Activated CD4-positive, alpha-beta memory T cell treated with anti-CD3 and anti-CD28 coated beads for 36 hours (primary cell): ENCODE measurements around the gene WSB1. TPM values are rescaled to one million over a fixed set of nuclear protein-coding genes. Genes with fewer than 3 reads are reported as not detected.
"Not testable (repeated sequence)": the region's sequence is repeated elsewhere in the genome, so short reads cannot be mapped to it uniquely, and the experiment has no call there.

ENCODE experiments used
- CTCF ChIA-PET: fragments of 350-600 bp; sonication (Branson Sonifier 250); formaldehyde crosslinking; loops from one replicate; lab custom pipeline; 2021; ENCODE audit warnings: antibody characterized with exemption, inconsistent platforms; lab: Charles Lee
- POLR2A ChIA-PET: fragments of 350-600 bp; sonication (Branson Sonifier 250); formaldehyde crosslinking; loops from one replicate; lab custom pipeline; 2021; ENCODE audit warnings: antibody characterized with exemption; lab: Charles Lee
- DNase-seq: peaks from one replicate; pipeline ENCODE4 v3.0.0-alpha.2; 2020
- H3K27ac Mint-ChIP-seq: one replicate; pipeline ENCODE4 v1.8.0; 2021; ENCODE audit warnings: mixed read lengths
- H3K27me3 Mint-ChIP-seq: one replicate; pipeline ENCODE4 v1.8.0; 2021; ENCODE audit warnings: mixed read lengths
- H3K36me3 Mint-ChIP-seq: one replicate; pipeline ENCODE4 v1.8.0; 2021; ENCODE audit warnings: mixed read lengths
- H3K4me1 Mint-ChIP-seq: one replicate; pipeline ENCODE4 v1.8.0; 2021; ENCODE audit warnings: low read depth, mixed read lengths
- H3K4me3 Mint-ChIP-seq: one replicate; pipeline ENCODE4 v1.8.0; 2021; ENCODE audit warnings: mild to moderate bottlenecking, mixed read lengths
- H3K9me3 Mint-ChIP-seq: one replicate; pipeline ENCODE4 v1.8.0; 2021; ENCODE audit warnings: mixed read lengths
- intact Hi-C: fragments of 100-400 bp; cut with micrococcal nuclease; formaldehyde crosslinking; loops from one replicate; pipeline ENCODE4 v1.15.1; 2023
- total RNA-seq, 2 experiments: library from RNA; stranded (reverse); gene quantifications; one replicate each; pipeline ENCODE4 v1.2.3, GENCODE V29; 2021

The WSB1 gene
- total RNA-seq, 2 experiments from 2014 or later, result 135 to 147 TPM

DNA sequence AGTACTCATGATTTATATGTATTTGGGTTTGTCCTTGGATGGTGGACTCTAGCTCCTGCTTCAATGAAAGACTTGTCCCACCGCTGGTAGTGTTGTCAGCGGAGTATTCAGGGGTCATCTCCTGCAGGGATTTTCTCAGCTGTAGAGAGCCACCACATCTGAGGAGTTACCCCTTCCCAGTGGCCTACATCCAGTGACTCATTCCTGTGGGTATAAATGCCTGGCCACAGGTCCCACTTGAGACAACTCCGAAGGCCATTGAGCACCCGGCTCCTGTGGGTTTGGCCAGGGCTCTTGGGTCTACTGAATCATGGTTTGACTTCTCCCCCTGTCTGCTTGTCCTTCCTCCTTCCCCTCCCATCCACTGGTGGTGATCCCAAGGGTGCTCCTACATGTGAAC lies 34.6 kb upstream of the WSB1 start:
- intact Hi-C loops, result no loop called here
- Mint-ChIP-seq H3K4me3 (no peak overlapping the region), H3K36me3 (no peaks in the 10 kb centered on the region), H3K9me3 (no peaks in the 10 kb centered on the region), H3K4me1 (no peaks in the 10 kb centered on the region), H3K27me3 (no peaks in the 10 kb centered on the region), H3K27ac (no peak overlapping the region)
- ChIA-PET POLR2A (no interaction called here), CTCF (interaction anchor here (1.3 kb wide), 1 partner anchor 341 kb away, joined by 5 read pairs; no protein-coding TSS in a partner anchor)
- DNase-seq, result no peak

DNA sequence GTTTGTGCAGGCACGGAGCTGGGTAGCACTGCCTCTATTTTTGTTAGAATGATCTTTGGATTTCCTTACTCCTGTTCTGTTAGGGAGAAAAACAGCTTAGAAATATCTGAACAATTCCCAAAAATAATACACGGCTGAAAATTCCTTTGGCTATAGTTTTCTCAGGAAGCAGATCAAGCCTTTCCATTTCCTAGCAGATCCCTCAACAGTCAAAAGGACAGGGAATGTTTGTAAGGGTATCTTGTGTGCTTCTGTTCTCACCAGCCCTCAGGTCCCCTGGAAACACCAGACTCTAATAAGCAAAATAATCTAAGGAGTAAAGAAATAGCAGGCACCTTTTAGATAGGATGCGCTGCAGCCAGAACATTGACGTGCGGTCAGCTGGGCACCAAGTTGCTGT lies 30.5 kb upstream of the WSB1 start:
- Mint-ChIP-seq H3K4me1 (no peaks in the 10 kb centered on the region), H3K36me3 (no peaks in the 10 kb centered on the region), H3K27me3 (peaks cover under 1% of the 10 kb centered on the region), H3K4me3 (no peak overlapping the region), H3K27ac (no peak overlapping the region), H3K9me3 (no peaks in the 10 kb centered on the region)
- ChIA-PET CTCF (interaction anchor here (0.6 to 1.2 kb wide), 3 partner anchors 27 to 346 kb away, joined by 3 read pairs; no protein-coding TSS in a partner anchor), POLR2A (no interaction called here)
- DNase-seq, result no peak
- intact Hi-C loops, result no loop called here

DNA sequence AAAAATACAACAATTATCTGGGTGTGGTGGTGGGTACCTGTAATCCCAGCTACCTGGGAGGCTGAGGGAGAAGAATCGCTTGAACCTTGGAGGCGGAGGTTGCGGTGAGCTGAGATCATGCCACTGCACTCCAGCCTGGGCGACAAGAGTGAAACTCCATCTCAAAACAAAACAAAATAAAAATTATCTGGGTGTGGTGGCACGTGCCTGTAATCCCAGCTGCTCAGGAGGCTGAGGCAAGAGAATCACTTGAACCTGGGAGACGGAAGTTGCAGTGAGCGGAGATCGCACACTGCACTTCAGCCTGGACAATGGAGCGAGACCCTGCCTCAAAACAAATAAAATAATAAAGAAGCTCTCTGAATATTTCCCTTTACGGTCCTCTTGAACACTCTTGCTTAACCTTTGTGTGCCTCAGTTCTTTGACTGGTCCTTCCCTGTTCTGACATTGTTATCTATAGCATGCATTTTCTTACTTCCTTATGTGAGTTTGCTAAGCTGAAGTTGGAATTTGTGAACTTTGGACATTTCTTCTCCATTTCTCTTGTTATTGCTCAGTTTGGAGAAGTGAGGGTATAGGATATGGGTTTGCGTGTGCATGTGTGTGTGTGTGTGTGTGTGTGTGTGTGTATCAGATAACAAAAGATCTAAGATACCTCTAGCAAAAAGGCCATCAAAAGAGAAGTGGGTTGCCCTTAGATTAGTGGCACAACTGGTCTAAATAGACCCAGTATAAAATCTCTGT lies 29.7 kb upstream of the WSB1 start:
- CTCF ChIA-PET, result no interaction called here
- POLR2A ChIA-PET, result no interaction called here
- no peak for DNase-seq
- no peaks in the 10 kb centered on the region for H3K36me3 Mint-ChIP-seq
- no peak overlapping the region for H3K4me3 Mint-ChIP-seq
- peaks cover 4% of the 10 kb centered on the region for H3K27me3 Mint-ChIP-seq
- H3K9me3 Mint-ChIP-seq, result no peaks in the 10 kb centered on the region
- no peaks in the 10 kb centered on the region for H3K4me1 Mint-ChIP-seq
- H3K27ac Mint-ChIP-seq, result no peak overlapping the region
- intact Hi-C loops, result no loop called here

DNA sequence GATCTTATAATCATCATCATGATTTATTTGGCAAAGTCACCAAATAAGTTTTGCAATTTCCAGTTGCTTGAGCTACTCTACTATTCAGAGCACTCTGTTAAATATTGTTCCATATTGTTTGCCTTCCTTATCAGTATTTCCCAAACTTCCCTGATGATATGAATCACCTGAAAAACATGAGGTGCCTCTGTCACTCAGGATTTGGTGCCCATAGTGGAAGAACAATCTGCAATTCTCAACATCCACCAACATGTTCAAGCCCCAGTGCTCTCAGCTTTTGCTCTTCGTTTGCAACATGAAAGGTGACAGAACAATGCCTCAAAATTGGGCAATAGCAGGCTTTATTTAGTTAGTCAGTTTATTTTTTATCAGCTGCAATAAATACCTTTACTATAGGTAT lies 28.6 kb upstream of the WSB1 start:
- H3K4me3 Mint-ChIP-seq, result no peak overlapping the region
- DNase-seq, result no peak
- H3K4me1 Mint-ChIP-seq, result no peaks in the 10 kb centered on the region
- peaks cover 9% of the 10 kb centered on the region for H3K27me3 Mint-ChIP-seq
- CTCF ChIA-PET, result no interaction called here
- no peaks in the 10 kb centered on the region for H3K9me3 Mint-ChIP-seq
- intact Hi-C loops, result no loop called here
- POLR2A ChIA-PET, result no interaction called here
- no peaks in the 10 kb centered on the region for H3K36me3 Mint-ChIP-seq
- H3K27ac Mint-ChIP-seq, result no peak overlapping the region

DNA sequence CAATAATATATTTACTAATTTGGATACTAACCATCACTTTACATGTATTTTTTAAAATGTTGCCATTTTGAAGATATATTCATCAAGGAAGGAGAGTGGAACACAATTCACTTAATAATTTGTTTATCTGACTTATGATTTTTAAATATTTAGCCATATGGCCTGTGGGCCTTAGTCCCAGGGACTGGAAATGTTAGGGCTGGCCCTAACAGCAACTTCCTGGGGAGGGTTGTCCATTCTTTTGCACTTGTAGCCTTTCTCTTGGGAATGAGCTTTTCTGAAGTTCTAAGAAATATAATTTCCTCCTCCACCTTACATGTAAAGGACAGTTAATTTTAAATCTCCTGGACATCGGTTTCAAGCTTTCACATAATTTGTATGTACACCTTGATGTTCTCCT lies 27.7 kb upstream of the WSB1 start:
- DNase-seq, result no peak
- CTCF ChIA-PET, result no interaction called here
- Mint-ChIP-seq H3K27me3 (peaks cover 9% of the 10 kb centered on the region), H3K27ac (no peak overlapping the region), H3K4me3 (no peak overlapping the region), H3K9me3 (no peaks in the 10 kb centered on the region), H3K4me1 (no peaks in the 10 kb centered on the region), H3K36me3 (no peaks in the 10 kb centered on the region)
- intact Hi-C loops, result no loop called here
- POLR2A ChIA-PET, result no interaction called here

DNA sequence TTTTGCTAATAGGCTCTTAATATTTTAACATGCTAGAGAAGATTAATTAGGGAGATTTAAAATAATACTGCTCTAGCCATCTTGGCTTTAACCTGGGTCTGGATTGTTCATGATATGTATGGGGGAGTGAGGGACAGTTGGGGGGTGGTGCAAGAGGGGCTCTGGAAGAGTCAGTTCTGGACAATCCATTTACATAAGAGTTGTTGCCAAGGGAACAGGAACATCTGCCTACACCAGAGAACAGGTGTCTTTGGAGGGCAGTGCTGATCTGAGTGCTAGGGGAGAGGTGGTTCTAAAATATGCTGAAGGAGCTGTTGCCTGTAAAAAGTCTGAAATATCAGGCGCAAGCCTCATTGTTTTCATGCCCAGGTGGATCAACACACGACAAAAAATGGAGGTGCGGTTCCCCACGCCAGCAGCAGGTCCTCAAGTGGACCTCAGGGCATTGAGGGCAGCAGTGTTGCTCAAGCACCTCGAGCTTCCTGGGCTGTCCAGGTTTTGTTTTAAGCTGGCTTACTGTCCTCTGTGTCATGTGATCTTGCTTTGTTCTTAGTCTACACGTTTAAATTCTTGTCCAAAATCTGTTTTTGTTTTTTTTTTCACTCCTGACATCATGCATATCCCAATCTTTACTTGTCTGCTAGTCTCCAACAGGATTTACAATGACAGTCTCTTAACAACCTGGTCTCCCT lies 25.4 kb upstream of the WSB1 start:
- H3K4me3 Mint-ChIP-seq, result no peak overlapping the region
- ChIA-PET CTCF (interaction anchor here (1.4 to 2.6 kb wide), 2 partner anchors 26 to 32 kb away, joined by 3 to 8 read pairs; partner anchors contain the start of gene WSB1), POLR2A (no interaction called here)
- H3K36me3 Mint-ChIP-seq, result no peaks in the 10 kb centered on the region
- H3K4me1 Mint-ChIP-seq, result no peaks in the 10 kb centered on the region
- peaks cover 9% of the 10 kb centered on the region for H3K27me3 Mint-ChIP-seq
- no peak for DNase-seq
- H3K9me3 Mint-ChIP-seq, result no peaks in the 10 kb centered on the region
- no peak overlapping the region for H3K27ac Mint-ChIP-seq
- intact Hi-C loops, result no loop called here

DNA sequence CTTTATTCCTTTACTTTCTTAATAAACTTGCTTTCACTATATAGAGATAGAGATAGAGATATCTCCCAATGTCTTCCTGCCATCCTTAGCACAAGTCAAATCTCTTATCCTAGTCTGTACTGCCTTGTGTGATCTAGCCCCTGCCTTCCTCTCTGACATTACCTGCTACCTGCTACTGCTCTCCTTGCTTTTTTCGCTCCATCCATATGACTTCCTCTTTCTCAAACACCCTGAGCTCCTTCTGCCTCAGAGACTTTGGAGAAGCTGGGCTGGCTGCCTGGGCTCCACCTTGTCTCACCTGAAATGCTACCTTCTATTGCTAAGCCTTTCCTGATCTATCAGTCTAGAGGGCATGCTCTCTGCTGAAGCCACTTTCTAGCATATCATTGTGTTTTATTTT lies 24.7 kb upstream of the WSB1 start:
- Mint-ChIP-seq H3K36me3 (no peaks in the 10 kb centered on the region), H3K4me3 (no peak overlapping the region), H3K4me1 (peaks cover 1% of the 10 kb centered on the region), H3K27me3 (peaks cover 9% of the 10 kb centered on the region), H3K9me3 (no peaks in the 10 kb centered on the region), H3K27ac (no peak overlapping the region)
- ChIA-PET CTCF (interaction anchor here (1.4 to 2.6 kb wide), 2 partner anchors 25 to 33 kb away, joined by 3 to 8 read pairs; partner anchors contain the start of gene WSB1), POLR2A (no interaction called here)
- DNase-seq, result no peak
- intact Hi-C loops, result no loop called here

DNA sequence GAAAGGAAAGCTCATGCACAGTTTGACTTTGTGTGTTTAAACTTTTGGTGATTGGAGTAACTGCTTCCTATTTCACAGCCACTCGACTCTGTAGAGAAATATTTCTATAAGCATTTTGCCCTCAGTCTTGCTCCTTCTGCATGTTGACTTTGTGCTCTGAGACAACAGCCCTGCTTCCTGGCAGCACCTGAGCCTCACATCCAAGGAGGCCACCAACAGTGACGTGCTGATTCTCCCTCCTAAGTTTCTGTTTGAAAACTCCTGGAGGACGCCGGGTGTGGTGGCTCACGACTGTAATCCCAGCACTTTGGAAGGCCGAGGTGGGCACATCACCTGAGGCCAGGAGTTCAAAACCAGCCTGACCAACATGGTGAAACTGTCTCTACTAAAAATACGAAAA lies 23.9 kb upstream of the WSB1 start:
- H3K36me3 Mint-ChIP-seq, result no peaks in the 10 kb centered on the region
- DNase-seq, result no peak
- intact Hi-C loops, result no loop called here
- CTCF ChIA-PET, result interaction anchor here (1.4 to 2.6 kb wide), 2 partner anchors 24 to 34 kb away, joined by 3 to 8 read pairs; partner anchors contain the start of gene WSB1
- H3K4me1 Mint-ChIP-seq, result peaks cover 5% of the 10 kb centered on the region
- peaks cover 9% of the 10 kb centered on the region for H3K27me3 Mint-ChIP-seq
- POLR2A ChIA-PET, result no interaction called here
- H3K27ac Mint-ChIP-seq, result no peak overlapping the region
- H3K9me3 Mint-ChIP-seq, result no peaks in the 10 kb centered on the region
- H3K4me3 Mint-ChIP-seq, result no peak overlapping the region

DNA sequence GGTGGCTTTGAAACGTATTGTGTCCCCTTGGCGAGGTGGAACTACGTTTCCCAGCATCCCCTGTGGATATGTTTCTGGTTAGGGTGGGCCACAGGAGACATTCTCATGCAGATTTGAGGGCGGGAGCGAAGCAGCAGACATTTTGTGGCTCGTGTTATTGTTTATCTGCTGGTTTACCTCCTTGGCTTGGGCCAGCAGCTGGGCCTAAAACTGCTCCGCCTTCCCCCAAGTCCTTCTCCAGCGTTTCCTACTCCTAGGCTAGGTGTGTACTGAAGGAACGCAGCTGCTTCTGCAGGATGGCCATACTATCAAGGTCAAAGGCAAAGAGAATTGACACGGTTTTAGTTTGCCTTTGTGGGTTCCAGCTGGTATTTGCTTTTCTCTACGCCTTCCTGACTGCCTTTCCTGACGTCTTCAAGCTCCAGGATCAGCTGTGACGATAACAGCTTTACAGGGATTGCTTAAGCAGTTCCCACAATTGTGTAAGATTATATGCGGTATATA lies 17.2 kb upstream of the WSB1 start:
- no peaks in the 10 kb centered on the region for H3K36me3 Mint-ChIP-seq
- H3K27ac Mint-ChIP-seq, result no peak overlapping the region
- no peak for DNase-seq
- H3K4me1 Mint-ChIP-seq, result peaks cover 5% of the 10 kb centered on the region
- no peaks in the 10 kb centered on the region for H3K27me3 Mint-ChIP-seq
- H3K9me3 Mint-ChIP-seq, result no peaks in the 10 kb centered on the region
- no peak overlapping the region for H3K4me3 Mint-ChIP-seq
- ChIA-PET POLR2A (no interaction called here), CTCF (no interaction called here)
- intact Hi-C loops, result no loop called here

DNA sequence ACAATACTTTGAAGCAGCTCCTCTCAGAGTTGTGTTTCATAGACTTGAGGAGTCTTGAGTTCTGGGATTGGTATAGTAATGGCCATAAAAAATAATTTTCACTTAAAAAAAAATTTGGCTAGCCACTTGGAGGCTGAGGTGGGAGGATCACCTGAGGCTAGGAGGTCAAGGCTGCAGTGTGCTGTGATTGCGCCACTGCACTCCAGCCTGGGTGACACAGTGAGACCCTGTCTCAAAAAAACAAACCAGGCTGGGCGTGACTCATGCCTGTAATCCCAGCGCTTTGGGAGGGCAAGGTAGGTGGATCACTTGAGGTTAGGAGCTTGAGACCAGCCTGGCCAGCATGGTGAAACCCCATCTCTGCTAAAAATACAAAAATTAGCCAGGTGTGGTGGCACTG lies 14.8 kb upstream of the WSB1 start:
- H3K4me1 Mint-ChIP-seq, DNase-seq, POLR2A ChIA-PET, H3K4me3 Mint-ChIP-seq, H3K27ac Mint-ChIP-seq, H3K36me3 Mint-ChIP-seq, CTCF ChIA-PET, H3K9me3 Mint-ChIP-seq, intact Hi-C loops, H3K27me3 Mint-ChIP-seq: not testable (repeated sequence)

DNA sequence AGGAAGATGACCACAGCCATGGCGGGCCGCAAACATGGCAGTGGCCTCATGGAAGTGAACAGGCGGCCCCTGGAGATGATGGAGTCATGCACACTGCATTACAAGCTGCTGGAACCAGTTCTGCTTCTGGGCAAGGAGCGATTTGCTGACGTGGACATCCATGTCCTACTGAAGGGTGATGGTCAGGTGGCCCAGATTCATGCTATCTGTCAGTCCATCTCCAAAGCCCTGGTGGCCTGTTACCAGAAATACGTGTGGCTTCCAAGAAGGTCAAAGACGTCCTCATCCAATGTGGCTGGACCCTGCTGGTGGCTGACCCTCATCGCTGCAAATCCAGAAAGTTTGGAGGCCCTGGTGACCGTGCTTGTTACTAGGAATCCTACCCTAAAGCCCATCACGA lies 13.4 kb upstream of the WSB1 start:
- intact Hi-C loops, result no loop called here
- ChIA-PET CTCF (no interaction called here), POLR2A (no interaction called here)
- Mint-ChIP-seq H3K4me1 (no peaks in the 10 kb centered on the region), H3K9me3 (no peaks in the 10 kb centered on the region), H3K27me3 (no peaks in the 10 kb centered on the region), H3K4me3 (no peak overlapping the region), H3K36me3 (no peaks in the 10 kb centered on the region), H3K27ac (no peak overlapping the region)
- no peak for DNase-seq

DNA sequence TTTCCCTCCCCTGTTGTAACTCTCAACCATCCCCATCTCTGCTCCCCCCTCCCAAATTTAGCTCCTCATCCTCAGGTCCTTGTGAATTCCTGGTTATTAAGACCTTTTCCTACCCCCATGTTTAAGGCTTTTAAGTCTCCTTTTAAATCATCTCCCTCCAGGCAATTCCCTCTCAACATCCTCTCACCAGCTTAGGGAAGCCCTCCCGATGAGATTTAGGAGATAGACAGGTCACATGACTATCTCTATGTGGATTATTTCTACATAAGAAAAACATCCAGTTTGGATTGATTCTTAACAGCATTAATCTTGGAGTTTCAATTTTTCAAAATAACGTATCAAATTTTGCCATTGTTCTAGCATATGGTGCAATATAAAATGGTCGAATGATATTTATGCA lies 12.5 kb upstream of the WSB1 start:
- Mint-ChIP-seq H3K4me3 (no peak overlapping the region), H3K36me3 (no peaks in the 10 kb centered on the region), H3K4me1 (no peaks in the 10 kb centered on the region), H3K27me3 (no peaks in the 10 kb centered on the region), H3K9me3 (no peaks in the 10 kb centered on the region), H3K27ac (no peak overlapping the region)
- DNase-seq, result no peak
- POLR2A ChIA-PET, result interaction anchor here (1.3 kb wide), 1 partner anchor 12 kb away, joined by 3 read pairs; the partner anchor contains the start of gene WSB1
- intact Hi-C loops, result no loop called here
- CTCF ChIA-PET, result no interaction called here
